GM12875 (cell line): ENCODE measurements around the gene KYAT1.
"Not testable (repeated sequence)": the region's sequence is repeated elsewhere in the genome, so short reads cannot be mapped to it uniquely, and the experiment has no call there.

Source experiments
- H3K4me3 ChIP-seq: one replicate; pipeline ENCODE4 v1.5.1; 2011; ENCODE audit warnings: low read depth, low read length, control low read depth
- TF ChIP-seq, protein P1 (sequence below): IDR thresholded peaks from 2 replicates; pipeline ENCODE4 v1.5.1; 2011; ENCODE audit warnings: low read depth, mild to moderate bottlenecking, control low read depth, inconsistent platforms, low read length, moderate library complexity, borderline replicate concordance; ENCODE audit not compliant: insufficient read depth

The KYAT1 gene

DNA sequence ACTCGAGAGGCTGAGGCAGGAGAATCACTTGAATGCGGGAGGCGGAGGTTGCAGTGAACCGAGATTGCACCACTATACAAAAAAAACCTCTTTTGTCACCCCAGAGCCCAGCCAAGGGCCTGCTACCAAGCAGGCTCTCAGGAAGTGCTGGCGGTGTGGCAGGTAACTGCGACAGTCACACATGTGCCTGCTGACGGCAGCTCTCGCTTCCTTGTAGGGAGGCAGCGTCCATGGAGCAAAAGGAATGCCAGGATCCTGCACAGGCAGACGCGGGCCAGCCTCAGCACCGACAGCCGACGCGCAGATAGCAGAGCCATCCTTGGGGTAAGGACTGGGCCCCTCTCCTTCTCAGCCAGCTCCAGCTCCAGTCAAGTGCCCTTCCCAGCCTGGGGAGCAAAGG is 4.0 kb upstream of the KYAT1 start:
- H3K4me3 ChIP-seq, result no peak overlapping the region
- TF ChIP-seq, protein P1, sequence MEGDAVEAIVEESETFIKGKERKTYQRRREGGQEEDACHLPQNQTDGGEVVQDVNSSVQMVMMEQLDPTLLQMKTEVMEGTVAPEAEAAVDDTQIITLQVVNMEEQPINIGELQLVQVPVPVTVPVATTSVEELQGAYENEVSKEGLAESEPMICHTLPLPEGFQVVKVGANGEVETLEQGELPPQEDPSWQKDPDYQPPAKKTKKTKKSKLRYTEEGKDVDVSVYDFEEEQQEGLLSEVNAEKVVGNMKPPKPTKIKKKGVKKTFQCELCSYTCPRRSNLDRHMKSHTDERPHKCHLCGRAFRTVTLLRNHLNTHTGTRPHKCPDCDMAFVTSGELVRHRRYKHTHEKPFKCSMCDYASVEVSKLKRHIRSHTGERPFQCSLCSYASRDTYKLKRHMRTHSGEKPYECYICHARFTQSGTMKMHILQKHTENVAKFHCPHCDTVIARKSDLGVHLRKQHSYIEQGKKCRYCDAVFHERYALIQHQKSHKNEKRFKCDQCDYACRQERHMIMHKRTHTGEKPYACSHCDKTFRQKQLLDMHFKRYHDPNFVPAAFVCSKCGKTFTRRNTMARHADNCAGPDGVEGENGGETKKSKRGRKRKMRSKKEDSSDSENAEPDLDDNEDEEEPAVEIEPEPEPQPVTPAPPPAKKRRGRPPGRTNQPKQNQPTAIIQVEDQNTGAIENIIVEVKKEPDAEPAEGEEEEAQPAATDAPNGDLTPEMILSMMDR, result no peak

DNA sequence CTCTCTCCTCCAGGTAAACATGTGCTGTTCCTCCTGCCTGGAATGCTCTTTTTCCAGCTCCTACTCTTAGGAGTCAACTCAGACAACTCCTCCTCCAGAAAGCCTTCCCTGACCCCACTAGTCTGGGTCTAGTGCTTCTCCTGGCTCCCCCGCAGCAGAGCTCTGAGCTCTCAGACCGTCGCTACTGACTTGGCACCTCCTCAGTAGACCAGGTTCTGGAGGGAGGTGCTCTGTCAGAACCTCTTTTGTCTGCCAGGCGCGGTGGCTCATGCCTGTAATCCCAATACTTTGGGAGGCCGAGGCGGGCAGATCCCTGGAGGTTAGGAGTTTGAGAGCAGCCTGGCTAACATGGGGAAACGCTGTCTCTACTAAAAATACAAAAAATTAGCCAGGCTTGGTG is 3.6 kb upstream of the KYAT1 start:
- H3K4me3 ChIP-seq, result no peak overlapping the region
- TF ChIP-seq, protein P1, result no peak

DNA sequence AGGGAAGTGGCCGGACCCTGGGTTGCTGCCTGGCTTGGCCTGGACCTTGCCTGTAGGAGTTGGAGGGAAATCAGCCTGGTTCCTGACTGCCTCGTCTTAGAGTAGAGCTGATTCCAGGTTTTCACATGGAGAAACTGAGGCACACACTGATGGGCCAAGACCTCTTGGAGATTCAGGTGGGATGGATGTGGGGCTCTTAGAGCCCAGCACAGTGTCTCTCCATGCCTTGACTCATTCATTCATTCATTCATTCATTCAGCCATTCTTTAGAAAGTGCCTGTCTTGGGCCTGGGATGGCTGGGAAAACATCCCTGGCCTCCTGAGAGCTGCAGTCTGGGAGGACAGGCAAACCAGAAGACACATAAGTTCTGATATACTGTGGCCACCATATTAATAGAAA is 2.4 kb upstream of the KYAT1 start:
- no peak overlapping the region for H3K4me3 ChIP-seq
- TF ChIP-seq, protein P1, result no peak

DNA sequence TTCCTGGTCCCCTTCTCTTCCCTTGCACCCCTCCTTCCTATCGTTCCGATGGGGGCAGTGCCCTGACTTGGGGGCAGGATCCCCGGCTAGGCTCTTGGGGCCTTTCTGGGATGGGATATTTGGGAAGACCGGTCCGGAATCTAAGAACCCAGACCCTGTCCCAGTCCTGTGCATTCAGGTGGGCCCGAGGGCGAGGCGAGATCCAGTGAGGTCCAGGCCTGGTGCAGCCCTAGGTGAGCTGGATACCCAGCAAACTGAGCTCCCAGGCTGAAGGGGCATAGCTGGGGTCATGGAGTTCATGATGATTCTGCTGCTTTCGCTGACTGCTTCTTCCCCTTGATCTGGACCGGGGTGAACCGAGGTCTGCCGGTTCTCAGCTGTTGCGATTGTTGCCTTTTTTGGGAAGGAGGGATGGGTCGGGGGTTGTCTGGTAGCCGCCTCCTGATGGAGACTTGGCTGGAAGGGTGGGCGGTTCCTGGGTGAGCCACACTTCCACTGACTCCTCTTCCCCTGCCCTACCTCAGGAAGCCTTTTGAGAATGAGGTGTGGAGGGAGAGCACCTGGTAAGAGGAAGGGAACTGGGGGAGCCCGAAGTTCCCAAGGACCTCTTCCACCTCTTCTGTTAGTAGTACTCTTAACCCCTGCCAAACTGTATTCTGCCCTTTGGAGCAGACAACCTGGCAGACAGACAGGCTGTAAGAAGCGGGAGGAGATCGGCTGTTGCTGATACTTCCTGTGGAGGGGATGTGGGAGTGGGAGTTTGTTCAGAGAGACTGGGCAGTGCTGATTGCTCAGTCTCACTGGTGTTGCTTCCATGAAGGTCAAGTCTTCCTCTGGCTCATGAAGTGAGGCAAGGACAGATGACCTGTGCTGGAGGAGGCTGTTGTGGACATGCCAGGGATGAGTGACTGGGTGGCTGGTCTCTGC is 1.2 kb upstream of the KYAT1 start:
- H3K4me3 ChIP-seq, result peak overlapping the region; percentile 94
- TF ChIP-seq, protein P1, result no peak

DNA sequence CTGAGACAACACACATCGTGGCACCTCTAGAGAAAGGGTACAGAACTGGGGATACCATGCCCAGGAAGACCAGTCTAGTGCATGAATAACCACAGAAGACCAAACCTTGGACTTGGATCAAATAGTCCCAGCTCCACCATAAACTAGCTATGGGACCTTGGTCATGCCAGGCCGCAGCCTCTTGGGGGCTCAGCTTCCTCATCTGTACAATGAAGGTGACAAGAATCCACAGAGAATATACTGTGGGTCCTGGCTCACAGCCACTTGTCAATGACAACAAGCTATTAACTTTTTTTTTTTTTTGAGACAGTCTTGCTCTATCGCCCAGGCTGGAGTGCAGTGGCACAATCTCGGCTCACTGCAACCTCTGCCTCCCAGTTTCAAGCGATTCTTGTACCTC is 3.9 kb downstream of the KYAT1 start:
- TF ChIP-seq, protein P1, result no peak
- H3K4me3 ChIP-seq, result no peak overlapping the region

DNA sequence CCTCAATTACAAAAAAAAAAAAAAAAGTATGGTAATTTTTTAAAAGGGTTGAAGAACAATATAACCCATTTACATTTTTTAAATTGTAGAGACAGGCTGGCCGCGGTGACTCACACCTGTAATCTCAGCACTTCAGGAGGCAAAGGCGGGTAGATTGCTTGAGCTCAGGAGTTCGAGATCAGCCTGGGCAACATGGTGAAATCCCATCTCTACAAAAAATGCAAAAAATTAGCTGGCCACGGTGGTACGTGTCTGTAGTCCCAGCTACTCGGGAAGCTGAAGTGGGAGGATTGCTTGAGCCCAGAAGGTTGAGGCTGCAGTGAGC is 10.8 kb downstream of the KYAT1 start:
- not testable (repeated sequence) for H3K4me3 ChIP-seq

DNA sequence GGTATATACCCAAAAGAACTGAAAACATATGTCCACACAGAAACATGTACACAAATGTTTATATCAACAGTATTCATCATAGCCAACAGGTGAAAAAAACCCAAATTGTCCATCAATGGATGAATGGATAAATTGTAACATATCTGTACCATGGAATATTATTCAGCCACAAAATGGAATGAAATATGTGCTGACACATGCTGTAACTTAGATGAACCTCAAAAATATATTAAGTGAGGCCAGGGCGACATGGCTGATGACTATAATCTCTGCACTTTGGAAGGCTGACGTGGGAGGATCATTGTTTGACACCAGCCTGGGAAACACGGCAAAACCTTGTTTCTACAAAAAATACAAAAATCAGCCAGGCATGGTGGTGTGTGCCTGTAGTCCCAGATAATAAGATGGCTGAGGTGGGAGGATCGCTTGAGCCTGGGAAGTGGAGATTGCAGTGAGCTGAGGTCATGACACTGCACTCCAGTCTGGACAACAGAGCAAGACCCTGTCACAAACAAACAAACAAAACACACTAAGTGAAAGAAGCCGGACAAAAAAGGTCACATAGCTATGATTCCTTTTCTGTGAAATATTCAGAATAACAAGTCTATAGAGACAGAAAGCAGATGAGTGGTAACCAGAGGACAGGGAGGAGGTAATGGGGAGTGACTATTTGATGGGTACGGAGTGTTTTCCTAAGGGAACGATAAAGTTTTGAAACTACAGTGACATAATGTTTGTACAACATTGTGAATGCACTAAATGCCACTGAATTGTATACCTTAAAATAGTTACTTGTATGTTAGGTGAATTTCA is 11.4 kb downstream of the KYAT1 start:
- H3K4me3 ChIP-seq, result no peak overlapping the region
- TF ChIP-seq, protein P1, result no peak
